GM21447 (cell line): ENCODE measurements around the gene TMEM39B.
"Not testable (repeated sequence)": the region's sequence is repeated elsewhere in the genome, so short reads cannot be mapped to it uniquely, and the experiment has no call there.

Experiments
- ATAC-seq: cut with Tn5 transposase; IDR thresholded peaks from one replicate; pipeline ENCODE4 v1.9.1; 2021; ENCODE audit not compliant: unreplicated experiment

Gene TMEM39B

DNA sequence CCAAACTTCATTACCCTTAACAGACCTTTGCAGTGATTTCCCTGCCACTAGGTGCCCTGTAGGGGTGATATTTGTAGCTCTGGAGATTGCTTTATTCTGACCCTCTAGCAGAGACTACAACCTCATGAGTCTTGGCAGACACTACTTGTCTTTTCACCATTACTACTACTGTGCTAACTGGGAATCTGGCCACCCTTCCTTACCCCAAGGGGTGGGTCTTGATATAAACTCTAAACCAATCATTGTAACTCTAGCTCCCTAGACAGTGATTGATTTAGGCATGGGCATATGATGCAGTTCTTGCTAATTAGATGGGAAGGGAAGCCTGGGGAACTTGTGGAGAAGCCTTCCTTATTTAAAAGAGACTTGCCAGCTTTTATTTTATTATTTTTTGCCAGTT, 39.0 kb downstream of the TMEM39B start:
- ATAC-seq, result no peak

DNA sequence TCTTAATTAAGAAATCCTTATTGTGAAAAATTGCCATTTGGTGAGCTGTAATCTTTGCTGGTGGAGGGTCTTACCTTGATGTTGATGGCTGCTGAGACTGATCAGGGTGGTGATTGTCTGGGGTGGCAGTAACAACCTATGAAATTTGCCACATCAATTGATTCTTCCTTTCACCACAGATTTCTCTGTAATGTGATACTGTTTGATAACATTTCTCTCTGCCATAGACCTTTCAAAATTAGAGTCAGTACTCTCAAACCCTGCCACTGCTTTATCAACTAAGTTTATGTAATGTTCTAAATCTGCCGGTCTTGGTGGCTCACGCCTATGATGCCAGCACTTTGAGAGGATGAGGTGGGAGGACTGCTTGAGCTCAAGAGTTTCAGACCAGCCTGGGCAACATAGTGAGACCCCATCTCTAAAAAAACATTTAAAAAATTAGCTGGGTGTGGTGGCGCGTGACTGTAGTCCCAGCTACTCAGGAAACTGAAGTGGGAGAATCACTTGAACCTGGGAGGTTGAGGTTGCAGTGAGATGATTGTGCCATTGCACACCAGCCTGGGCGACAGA, 40.2 kb downstream of the TMEM39B start:
- no peak for ATAC-seq

DNA sequence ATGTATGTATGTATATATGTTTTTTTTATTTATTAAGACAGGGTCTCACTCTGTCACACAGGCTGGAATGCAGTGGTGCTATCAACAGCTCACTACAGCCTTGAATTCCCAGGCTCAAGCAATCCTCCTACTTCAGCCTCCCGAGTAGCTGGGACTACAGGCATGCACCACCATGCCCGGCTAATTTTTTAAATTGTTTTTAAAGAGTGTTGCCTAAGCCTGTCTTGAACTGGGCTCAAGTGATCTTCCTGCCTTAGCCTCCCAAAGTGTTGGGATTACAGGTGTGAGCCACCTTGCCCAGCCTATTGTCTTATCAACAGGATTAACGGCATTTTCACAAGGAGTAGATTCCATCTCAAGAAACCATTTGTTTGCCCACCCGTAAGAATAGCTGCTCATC, 40.7 kb downstream of the TMEM39B start:
- ATAC-seq, result not testable (repeated sequence)

DNA sequence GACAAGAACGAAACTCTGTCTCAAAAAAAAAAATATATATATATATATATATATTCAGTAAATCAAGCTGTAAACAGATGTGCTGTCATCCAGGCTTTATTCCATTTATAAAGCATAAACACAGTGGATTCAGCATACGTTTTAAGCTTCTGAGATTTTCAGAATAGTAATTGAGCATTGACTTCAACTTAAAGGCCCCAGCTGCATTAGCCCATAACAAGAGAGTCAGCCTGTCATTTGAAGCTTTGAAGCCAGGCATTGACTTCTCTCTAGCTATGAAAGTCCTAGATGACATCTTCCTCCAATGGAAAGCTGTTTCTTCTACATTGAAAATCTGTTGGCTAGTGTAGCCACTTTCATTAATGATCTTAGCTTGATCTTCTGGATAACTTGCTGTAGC, 41.7 kb downstream of the TMEM39B start:
- ATAC-seq, result no peak

DNA sequence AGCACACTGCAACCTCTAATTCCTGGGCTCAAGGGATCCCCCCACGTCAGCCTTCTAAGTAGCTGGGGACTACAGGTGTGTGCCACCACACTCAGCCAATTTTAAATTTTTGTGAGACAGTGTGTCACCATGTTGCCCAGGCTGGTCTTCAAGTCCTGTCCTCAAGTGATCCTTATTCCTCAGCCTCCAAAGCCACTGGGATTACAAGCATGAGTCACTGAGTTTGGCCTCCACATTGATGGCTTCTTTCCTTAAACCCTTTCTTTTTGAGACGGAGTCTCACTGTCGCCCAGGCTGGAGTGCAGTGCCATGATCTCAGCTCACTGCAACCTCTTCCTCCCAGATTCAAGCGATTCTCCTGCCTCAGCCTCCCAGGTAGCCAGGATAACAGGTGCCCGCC, 42.8 kb downstream of the TMEM39B start:
- ATAC-seq, result no peak

DNA sequence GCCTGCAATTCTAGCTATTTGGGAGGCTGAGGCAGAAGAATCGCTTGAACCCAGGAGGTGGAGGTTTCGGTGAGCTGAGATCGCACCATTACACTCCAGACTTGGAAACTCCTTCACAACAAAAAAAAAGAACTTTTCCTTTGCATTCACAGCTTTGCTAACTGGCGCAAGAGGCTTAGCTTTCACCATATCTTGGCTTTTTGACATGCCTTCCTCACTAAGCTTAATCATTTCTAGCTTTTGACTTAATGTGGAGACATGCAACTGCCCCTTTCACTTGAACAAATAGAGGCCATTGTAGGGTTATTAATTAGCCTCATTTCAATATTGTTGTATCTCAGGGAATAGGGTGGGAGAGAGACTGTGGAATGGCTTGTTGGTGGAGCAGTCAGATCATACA, 43.8 kb downstream of the TMEM39B start:
- no peak for ATAC-seq

DNA sequence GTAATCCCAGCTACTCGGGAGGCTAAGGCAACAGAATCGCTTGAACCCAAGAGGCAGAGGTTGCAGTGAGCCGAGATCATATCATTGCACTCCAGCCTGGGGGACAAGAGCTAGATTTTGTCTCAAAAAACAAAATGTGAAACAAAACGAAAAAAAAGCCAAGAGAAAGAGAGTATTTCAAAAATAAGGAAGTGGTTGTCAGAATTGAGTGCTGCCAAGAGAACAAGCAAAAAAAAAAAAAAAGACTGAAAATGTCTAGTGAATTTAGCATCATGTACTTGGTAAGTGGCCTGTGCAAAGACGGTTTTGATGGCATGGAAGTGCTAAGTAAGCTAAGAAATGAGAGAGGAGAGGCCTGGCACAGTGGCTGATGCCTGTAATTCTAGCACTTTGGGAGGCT, 49.4 kb downstream of the TMEM39B start:
- no peak for ATAC-seq

DNA sequence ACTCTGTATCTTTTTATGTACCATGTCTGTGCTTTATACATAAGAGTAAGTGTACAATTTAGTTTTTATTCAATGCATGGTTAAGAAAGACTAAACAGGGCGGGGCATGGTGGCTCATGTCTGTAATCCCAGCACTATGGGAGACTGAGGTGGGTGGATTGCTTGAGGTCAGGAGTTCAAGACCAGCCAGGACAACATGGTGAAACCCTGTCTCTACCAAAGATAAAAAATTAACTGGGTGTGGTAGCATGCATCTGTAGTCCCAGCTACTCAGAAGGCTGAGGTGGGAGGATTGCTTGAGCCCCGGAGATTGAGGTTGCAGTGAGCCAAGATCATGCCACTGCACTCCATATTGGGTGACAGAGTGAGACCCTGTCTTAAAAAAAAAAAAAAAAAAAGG, 50.6 kb downstream of the TMEM39B start:
- not testable (repeated sequence) for ATAC-seq

DNA sequence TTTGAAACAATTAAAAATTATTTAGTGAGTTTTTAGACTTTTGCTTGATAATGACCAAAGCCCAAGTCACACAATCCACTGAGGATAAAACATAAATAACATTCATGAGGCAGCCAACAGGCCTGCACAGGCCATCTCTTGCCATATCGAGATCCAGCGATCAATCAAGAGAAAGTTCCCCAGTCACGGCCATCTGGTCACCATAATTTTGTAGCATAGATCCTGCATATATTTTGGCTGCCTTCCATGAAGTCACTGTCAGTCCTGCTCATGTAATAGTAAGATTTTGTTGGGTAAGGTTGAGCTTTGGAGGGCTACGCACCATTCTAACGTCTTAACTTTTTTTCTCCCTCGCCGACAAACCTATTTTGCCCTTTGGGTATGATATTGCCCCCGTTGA, 52.6 kb downstream of the TMEM39B start:
- ATAC-seq, result no peak

DNA sequence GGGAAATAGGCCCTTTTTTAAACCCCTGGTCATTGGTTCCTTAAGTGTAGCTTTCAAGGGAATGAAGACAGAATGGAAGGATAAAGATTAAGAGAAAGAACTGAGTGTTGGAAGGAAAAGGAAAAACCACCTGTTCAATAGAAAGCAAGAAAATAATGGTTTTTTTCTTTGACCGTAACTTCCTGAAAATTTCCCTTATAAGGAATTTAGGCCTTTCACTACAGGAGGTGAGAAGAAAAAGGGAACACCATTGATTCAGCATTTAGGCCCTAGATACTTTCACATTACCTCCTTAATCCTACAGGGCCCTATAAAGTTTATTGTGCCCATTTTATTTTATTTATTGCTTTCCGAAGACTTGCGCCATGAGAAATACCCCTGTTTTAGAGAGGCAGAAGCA, 54.0 kb downstream of the TMEM39B start:
- no peak for ATAC-seq

DNA sequence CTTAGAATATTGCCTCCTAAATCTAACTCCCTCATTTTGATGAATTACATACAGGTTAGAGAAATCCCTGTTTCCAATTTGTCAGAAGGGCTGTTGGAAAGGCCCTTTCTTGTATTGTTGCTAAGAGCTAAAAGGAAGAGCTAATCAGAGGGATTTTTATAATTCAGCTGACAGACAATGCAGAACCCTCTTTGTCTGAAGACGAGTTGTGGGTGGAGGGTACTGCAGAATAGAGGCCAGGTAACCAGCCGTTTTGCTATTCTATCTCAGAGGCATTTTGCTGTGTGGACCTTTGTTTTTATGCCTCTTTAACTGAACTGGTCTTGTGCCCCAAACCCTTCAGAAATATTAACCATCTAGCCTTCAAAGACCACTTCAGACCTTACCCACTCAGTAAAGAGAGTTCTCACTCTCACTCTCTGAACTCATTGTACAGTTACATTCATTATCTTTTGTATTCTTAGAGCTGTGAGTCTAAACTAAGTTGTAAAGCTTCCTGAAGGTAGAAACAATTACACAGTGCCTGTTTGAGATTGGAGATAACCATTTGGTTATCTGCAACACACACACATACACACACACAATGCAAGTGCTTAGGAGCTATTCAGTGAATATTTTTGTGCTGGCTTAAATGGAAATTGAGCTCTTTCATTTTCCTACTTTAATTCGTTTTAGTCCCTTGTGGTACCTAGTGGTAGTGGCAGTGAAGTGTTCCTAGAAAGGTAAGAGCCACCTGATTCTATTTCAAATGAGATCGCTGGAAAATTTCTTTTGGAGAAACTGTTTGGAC, 54.9 kb downstream of the TMEM39B start:
- ATAC-seq, result no peak

DNA sequence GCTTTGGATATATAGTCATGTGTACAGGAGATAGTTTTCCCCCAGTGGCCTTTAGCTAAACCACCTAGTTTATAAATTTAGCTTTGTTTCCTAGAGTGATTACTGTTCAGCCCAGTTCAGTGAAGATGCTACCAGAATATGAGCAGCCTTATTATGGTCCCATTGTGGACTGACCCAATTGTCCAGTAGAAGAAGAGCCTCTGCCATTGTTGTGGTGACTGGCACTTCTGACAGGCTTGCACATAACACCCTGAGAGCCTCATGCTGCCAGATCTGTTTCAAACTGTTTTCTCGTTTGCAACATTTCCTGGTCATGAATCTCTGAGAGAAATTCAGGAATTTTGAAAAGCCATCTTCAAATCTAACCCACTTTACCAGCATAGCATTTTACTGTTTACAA, 55.7 kb downstream of the TMEM39B start:
- no peak for ATAC-seq

DNA sequence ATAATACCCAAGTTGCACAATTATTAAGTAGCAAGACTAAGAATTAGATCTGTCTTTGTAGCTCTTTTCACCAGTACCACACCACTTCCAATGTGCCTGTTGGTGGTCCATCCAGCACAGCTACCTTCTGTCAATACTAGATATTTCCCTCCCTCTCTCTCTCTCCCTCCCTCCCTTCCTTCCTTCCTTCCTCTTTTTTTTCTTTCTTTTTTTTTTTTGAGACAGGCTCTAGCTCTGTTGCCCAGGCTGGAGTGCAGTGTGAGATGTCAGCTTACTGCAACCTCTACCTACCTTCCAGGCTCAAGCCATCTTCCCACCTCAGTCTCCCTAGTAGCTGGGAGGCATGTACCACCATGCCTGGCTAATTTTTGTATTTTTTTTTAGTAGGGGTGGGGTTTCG, 56.2 kb downstream of the TMEM39B start:
- no peak for ATAC-seq

DNA sequence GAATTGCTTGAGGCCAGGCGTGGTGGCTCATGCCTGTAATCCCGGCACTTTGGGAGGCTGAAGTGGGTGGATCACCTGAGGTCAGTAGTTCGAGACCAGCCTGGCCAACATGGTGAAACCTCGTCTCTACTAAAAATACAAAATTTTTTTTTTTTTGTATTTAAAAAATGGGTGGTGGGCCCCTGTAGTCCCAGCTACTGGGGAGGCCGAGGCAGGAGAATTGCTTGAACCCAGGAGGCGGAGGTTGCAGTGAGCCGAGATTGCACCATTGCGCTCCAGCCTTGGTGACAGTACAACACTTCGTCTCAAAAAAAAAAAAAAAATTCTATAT, 61.2 kb downstream of the TMEM39B start:
- not testable (repeated sequence) for ATAC-seq

DNA sequence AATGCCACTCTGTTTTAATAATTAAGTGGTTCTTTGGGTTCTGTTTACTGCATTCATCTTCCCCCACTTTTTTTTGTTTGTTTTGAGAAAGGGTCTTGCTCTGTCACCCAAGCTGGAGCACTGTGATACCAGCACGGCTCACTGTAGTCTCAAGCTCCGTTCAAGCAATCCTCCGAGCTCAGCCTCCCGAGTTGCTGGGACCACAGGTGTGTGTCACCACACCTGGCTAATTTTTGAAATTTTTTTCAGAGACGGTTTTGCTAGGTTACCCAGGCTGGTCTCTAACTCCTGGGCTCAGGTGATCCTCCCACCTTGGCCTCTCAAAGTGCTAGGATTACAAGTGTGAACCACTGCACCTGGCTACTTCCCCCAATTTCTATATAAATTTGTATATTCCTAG, 64.4 kb downstream of the TMEM39B start:
- ATAC-seq, result no peak

DNA sequence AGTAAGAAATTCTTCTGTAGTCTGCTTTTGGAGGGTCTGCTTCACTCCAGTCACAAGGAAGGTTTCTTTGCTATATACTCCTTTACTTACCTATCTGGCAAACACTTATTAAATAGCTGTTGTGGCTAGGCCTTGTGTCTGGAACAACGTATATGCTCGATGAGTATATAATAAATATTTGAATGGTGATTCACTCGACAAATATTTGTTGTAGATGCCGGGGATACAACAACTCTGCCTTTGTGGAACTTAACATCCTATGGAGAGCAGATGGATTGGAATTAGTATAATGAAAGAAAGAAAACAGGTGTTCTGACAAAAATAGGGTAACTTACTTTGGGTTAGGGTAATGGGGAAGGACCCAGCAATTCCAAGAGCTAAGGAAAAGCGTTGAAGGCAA, 66.2 kb downstream of the TMEM39B start:
- no peak for ATAC-seq

DNA sequence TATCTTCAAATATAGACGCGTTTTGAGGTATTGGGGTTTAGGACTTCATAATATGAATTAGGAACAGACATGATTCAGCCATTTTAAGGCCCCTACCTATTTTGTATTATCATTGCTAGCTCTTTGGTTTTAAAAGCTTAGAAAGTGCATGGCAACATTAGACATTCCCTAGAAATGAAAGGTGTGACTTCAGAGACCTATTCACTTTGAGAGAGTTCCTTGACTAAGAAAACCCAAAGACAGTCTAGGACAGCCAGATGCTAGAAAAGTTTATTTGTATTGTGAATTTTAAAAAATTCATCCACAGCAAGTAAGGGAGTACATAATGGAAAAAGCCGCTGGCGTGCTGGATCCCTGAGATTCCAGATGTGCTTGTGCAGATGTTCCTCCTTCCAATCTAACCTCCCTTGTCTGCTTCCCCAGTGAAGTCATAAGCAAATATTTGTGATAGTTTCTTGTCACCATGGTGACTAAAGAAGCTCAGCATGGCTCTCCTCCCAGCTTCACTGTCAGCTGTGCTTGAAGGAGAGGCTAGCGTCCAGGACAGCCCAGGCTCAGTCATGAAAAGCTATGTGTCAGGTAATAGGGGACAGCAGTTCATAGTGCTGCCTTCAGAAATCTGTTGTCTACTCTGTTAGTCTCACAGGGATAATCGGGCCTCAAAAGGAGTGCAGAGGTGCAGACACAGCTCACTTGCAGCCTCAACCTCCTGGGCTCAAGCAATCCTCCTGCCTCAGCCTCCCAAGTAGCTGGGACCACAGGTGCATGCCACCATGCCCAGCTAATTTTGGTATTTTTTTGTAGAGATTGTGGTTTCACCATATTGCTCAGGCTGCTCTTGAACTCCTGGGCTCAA, 69.9 kb downstream of the TMEM39B start:
- no peak for ATAC-seq

DNA sequence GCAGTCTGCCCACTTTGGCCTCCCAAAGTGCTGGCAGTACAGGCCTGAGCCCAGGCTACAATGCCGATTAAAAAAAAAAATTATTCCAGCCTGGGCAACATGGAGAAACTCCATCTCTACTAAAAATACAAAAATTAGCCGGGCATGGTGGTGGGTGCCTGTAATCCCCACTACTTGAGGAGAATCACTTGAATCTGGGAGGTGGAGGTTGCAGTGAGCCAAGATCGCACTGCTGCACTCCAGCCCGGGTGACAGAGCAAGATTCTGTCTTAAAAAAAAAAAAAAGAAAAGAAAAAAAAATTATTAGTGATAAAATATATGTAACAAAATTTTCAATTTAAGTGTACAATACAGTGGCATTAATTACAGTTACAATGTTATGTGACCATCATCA, 70.6 kb downstream of the TMEM39B start:
- ATAC-seq, result not testable (repeated sequence)

DNA sequence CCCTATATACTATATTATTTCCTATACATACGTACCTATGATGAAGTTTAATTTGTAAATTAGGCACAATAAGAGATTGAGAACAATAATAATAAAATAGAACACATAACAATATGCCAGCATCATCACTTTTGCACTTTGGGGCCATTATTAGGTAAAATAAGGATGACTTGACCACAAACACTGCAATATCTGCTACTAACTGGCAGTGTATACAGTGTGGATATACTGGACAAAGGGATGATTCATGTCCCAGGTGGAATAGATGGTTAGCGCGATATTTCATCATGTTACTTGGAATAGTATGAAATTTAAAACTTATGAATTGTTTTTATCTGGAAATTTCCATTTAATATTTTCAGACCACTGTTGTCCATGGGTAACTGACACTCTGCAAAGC, 71.3 kb downstream of the TMEM39B start:
- ATAC-seq, result no peak

DNA sequence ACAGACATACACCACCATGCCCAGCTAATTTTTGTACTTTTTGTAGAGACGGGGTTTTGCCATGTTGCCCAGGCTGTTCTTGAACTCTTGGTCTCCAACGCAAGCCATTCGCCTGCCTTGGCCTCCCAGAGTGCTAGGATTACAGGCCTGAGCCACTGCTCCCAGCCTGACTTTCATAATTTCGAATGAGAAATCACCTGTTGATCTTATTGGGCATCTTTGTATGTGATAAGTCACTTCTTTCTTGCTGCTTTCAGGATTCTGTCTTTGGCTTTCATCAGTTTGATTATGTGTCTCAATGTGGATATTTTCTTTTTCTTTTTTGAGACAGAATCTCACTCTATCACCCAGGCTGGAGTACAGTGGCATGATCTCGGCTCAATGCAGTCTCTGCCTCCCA, 75.1 kb downstream of the TMEM39B start:
- not testable (repeated sequence) for ATAC-seq

DNA sequence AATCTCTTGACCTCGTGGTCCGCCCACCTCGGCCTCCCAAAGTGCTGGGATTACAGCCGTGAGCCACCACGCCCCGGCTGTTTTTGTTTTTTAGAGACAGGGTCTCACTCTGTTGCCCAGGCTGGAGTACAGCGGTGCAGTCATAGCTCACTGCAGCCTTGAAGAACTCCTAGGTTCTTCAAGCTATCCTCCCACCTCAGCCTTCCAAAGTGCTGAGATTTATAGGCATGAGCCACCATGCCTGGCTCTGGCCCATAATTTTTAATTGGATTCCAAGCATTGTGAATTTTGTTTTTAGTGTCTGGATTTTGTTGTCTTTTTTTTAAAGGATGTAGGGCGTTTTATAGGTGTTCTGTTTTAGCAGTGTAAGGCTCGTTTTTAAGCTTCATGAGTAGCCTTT, 78.1 kb downstream of the TMEM39B start:
- ATAC-seq, result no peak

DNA sequence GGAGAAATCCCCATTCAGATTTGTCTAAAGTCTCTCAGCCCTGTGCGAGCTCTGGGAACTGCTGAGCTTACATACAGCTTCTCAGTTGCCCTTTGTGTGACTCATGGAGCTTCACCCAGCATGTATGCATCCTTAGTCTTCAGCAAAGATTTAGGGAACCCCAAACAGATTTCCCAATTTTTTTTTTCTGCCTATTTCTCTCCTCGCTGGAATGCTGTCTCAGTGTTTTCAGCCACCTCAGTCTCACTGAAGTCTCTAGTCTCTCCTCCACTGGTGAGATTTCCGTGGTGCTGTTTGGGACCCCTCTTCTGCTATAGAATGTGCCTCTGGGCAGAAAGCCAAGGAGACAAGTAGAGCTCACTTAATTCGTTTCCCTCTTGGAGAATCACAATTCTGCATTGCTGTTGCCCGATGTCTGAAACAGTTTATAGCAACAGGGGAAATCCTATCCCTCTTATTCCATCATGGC, 78.6 kb downstream of the TMEM39B start:
- no peak for ATAC-seq
